Measurements from ENCODE around the gene WIPF2. TPM values are rescaled to one million over a fixed set of nuclear protein-coding genes. Genes with fewer than 3 reads are reported as not detected.

Gene WIPF2
- total and polyA plus RNA-seq, 8 donors, result 29.0 to 35.8 (median 32.1) TPM

DNA sequence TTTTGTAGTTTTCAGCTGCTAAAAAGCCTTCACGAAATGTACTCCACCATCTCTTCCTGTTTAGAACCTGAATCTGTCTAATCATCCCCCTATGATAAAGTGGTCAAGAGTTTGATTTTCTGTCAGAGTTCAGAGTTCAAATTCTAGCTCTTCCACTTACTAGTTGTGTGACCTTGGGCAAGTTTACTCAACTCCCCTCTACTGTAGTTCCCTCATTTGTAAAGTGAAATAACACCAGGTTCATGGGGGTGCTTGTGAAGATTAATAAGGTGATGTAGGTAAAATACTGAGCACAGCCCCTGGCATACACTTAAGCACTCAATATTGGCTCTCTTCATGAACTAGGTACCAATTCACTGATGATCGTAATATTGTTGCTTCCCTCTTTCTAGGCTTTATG lies 67.4 kb downstream of the WIPF2 start:
- TF ChIP-seq, protein P1, sequence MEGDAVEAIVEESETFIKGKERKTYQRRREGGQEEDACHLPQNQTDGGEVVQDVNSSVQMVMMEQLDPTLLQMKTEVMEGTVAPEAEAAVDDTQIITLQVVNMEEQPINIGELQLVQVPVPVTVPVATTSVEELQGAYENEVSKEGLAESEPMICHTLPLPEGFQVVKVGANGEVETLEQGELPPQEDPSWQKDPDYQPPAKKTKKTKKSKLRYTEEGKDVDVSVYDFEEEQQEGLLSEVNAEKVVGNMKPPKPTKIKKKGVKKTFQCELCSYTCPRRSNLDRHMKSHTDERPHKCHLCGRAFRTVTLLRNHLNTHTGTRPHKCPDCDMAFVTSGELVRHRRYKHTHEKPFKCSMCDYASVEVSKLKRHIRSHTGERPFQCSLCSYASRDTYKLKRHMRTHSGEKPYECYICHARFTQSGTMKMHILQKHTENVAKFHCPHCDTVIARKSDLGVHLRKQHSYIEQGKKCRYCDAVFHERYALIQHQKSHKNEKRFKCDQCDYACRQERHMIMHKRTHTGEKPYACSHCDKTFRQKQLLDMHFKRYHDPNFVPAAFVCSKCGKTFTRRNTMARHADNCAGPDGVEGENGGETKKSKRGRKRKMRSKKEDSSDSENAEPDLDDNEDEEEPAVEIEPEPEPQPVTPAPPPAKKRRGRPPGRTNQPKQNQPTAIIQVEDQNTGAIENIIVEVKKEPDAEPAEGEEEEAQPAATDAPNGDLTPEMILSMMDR (IDR thresholded peaks at IDR 0.05), result no peak
- ATAC-seq (no peak), DNase-seq (no peak)
- Histone ChIP-seq H3K9me3 (no peaks in the 10 kb centered on the region), H3K4me3 (no peak overlapping the region), H3K27ac (no peak overlapping the region), H3K36me3 (peaks cover 0 to 18% of the 10 kb centered on the region in 2 donors), H3K4me1 (peaks cover 9 to 38% of the 10 kb centered on the region in 2 donors), H3K27me3 (no peaks in the 10 kb centered on the region)
- intact Hi-C loops (cut with DNase I), result loop anchor here in 1 of 2 donors (5.0 kb wide), 1 partner anchor 79 kb away; no protein-coding TSS in a partner anchor

DNA sequence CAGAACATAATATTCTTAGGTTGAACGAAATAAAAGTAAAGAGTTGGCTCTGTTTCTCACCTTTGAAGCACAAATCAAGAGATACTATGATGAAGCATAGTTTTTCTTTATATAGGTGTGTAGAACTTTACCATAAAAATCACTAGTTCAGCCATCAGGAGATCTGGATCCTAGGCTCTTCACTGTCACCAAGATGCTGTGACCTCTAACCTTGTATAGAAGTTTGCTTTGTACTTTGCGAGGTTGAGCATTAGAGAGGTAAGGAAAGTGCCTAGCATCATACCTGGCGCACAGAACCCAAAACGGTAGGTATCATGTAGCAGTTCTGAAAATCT lies 68.0 kb downstream of the WIPF2 start:
- Histone ChIP-seq H3K4me3 (peak overlapping the region in 1 of 2 donors; percentile 69), H3K27ac (peak overlapping the region in 1 of 2 donors; percentile 18), H3K36me3 (peaks cover 0 to 18% of the 10 kb centered on the region in 2 donors), H3K9me3 (no peaks in the 10 kb centered on the region), H3K27me3 (no peaks in the 10 kb centered on the region), H3K4me1 (peaks cover 9 to 38% of the 10 kb centered on the region in 2 donors)
- intact Hi-C loops (cut with DNase I), result loop anchor here in 1 of 2 donors (5.0 kb wide), 1 partner anchor 80 kb away; no protein-coding TSS in a partner anchor
- TF ChIP-seq, protein P1 (IDR thresholded peaks at IDR 0.05), result no peak
- no peak for DNase-seq
- no peak for ATAC-seq

DNA sequence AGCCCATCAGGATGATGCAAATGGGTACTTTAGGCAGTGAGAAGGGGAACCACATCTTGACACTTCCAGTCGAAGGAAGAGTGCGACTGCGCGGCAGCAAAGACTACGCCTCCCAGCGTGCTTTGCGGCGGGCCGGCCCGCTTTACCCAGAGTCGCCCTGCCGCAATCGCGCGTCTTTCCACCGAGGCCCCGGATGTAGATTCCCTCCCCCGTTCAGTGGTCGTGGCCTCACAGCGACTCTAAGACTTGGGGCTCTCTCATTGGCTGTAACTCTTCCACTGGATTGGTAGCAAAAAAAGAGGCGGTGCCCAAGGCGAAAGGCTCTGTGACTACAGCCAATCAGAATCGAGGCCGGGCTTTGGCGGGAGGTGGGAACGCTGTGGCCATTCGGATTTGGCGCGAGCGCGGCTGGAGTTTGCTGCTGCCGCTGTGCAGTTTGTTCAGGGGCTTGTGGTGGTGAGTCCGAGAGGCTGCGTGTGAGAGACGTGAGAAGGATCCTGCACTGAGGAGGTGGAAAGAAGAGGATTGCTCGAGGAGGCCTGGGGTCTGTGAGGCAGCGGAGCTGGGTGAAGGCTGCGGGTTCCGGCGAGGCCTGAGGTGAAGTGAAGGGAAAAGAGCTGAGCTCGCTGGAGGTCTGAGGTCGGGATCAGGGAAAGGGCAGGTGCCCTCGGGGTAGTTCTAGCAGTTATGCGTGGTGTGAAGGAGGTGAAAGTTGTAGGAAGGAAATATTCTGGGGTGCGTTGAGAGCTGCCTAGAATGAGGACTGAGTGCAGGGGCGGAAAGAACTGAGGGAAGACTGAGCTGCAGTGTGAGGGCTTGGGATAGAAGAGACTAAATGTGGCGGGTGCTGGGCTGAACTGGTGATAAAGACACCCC lies 68.6 kb downstream of the WIPF2 start, which contains the start of gene CDC6:
CDC6 (plus strand) TSS at position 386 of the 876 bp plus-strand sequence. CDS start 1,542 bp downstream, outside the sequence.
- ATAC-seq, result peak; percentile 93
- Histone ChIP-seq H3K27me3 (no peaks in the 10 kb centered on the region), H3K4me3 (peak within 1 kb of the TSS; percentile 54 to 69), H3K36me3 (peaks cover 0 to 12% of the 10 kb centered on the region in 2 donors), H3K4me1 (peaks cover 9 to 38% of the 10 kb centered on the region in 2 donors), H3K27ac (peak within 1 kb of the TSS in 1 of 2 donors; percentile 18), H3K9me3 (no peaks in the 10 kb centered on the region)
- TF ChIP-seq, protein P1 (IDR thresholded peaks at IDR 0.05), result no peak
- intact Hi-C loops (cut with DNase I), result loop anchor here in 1 of 2 donors (5.0 kb wide), 1 partner anchor 80 kb away; no protein-coding TSS in a partner anchor
- DNase-seq, result peak; percentile 97 to 99 (median 98)

DNA sequence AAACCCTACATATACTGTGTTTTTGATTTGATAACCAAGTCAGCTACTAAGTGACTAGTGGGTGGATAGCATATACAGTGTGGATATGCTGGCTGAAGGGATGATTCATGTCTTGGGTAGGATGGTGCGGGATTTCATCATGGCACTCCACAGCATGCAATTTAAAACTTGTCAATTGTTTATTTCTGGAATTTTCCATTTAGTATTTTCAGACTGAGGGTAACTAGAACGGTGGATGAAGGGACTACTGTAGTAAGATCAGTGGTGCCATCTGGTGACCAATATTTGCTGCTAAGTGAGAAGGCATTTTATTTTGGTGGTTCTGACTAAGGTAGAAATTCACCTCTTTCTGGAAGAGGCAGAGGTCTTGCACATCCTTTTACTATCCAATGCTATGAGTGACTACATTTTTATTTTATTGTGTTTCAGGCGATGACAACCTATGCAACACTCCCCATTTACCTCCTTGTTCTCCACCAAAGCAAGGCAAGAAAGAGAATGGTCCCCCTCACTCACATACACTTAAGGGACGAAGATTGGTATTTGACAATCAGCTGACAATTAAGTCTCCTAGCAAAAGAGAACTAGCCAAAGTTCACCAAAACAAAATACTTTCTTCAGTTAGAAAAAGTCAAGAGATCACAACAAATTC lies 71.7 kb downstream of the WIPF2 start:
- Histone ChIP-seq H3K9me3 (no peaks in the 10 kb centered on the region), H3K27me3 (no peaks in the 10 kb centered on the region), H3K4me1 (peaks cover 0 to 19% of the 10 kb centered on the region in 2 donors), H3K36me3 (peaks cover 0 to 28% of the 10 kb centered on the region in 2 donors), H3K4me3 (no peak overlapping the region), H3K27ac (no peak overlapping the region)
- DNase-seq (no peak), ATAC-seq (peak; percentile 26)
- intact Hi-C loops (cut with DNase I), result no loop called here
- TF ChIP-seq, protein P1 (IDR thresholded peaks at IDR 0.05), result peak; percentile 20 to 49

DNA sequence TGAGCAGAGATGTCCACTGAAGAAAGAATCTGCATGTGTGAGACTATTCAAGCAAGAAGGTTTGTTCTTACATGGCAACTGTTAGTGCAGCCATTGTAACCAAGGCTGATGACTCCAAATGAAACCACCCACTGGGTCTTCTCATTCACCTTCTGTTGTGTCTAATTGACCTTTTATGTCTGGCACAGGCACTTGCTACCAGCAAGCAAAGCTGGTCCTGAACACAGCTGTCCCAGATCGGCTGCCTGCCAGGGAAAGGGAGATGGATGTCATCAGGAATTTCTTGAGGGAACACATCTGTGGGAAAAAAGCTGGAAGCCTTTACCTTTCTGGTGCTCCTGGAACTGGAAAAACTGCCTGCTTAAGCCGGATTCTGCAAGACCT lies 72.2 kb downstream of the WIPF2 start:
- intact Hi-C loops (cut with DNase I), result no loop called here
- DNase-seq (no peak), ATAC-seq (no peak)
- Histone ChIP-seq H3K27me3 (no peaks in the 10 kb centered on the region), H3K36me3 (peaks cover 0 to 31% of the 10 kb centered on the region in 2 donors), H3K4me3 (no peak overlapping the region), H3K27ac (no peak overlapping the region), H3K9me3 (no peaks in the 10 kb centered on the region), H3K4me1 (peaks cover 0 to 19% of the 10 kb centered on the region in 2 donors)
- TF ChIP-seq, protein P1 (IDR thresholded peaks at IDR 0.05), result no peak

Measured in left lung (tissue), 10 donors.